Measurements from ENCODE around the gene MAPK9.

DNA sequence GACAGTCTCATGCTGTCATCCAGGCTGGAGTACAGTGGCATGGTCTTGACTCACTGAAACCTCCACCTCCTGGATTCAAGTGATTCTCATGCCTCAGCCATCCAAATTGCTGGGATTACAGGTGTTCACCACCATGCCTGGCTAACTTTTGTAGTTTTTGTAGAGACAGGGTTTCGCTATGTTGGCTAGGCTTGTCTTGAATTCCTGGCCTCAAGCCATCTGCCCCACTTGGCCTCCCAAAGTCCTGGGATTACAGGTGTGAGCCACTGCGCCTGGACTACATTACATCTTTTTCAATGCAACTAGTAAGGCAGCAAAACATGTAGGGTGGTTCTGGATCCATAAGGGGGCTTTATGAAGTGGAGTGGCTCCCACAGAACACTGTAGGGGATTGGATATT, 53.3 kb downstream of the MAPK9 start:
- TF ChIP-seq CTCF (IDR thresholded peaks at IDR 0.05 in 4 of 5, conservative IDR thresholded peaks at IDR 0.05 in 1 of 5) (no peak), POLR2A (IDR thresholded peaks at IDR 0.05) (no peak)

All from gastrocnemius medialis (tissue), 4 donors.